HepG2 (cell line): ENCODE data around the gene TMEM38A. TPM values are rescaled to one million over a fixed set of nuclear protein-coding genes. Genes with fewer than 3 reads are reported as not detected.

Experiments used
- ATAC-seq: fragments of 200-7000 bp; cut with Tn5 transposase; 3 replicates; pipeline ENCODE4 v1.9.1; 2020; ENCODE audit warnings: mild to moderate bottlenecking, moderate library complexity
- BruUV-seq: library from RNA; stranded (reverse); fragments of 400-500 nt; replicated peaks from 2 replicates; lab custom pipeline; 2021; lab: Mats Ljungman, UMichigan
- CTCF ChIA-PET: fragments of 300-600 bp; formaldehyde crosslinking; extraction: SDS; loops from one replicate; lab custom pipeline; 2021; ENCODE audit warnings: low total read pairs, inconsistent platforms, low intra/inter-chr PET ratio; lab: Yijun Ruan, JAX
- POLR2A ChIA-PET: fragments of 350-600 bp; sonication (Branson Sonifier 250); formaldehyde crosslinking; loops from one replicate; lab custom pipeline; 2020; ENCODE audit warnings: antibody characterized with exemption, inconsistent platforms; lab: Yijun Ruan, JAX
- DNase-seq: peaks from one replicate; pipeline ENCODE4 v3.0.0-alpha.2; 2015; ENCODE audit warnings: low spot score
- FAIRE-seq: peaks from 3 replicates; lab custom pipeline; 2011; peaks lifted over from hg19 to GRCh38; lab: Jason Lieb, UNC
- H2AFZ ChIP-seq: one replicate; pipeline ENCODE4 v1.6.1; 2011; ENCODE audit warnings: low read length, inconsistent platforms
- H3K27ac ChIP-seq: fragments of 300-600 bp; 3 replicates; pipeline ENCODE4 v1.8.0; 2011; ENCODE audit warnings: mixed run types, mild to moderate bottlenecking, mixed read lengths, low read length, inconsistent platforms; ENCODE audit not compliant: insufficient read depth; ENCODE audit errors: extremely low read length
- H3K27me3 ChIP-seq, 2 experiments: fragments of 200-600 bp in 1 of 2; 2 replicates in 1 of 2; 3 replicates in 1 of 2; pipeline versions ENCODE4 v1.6.0 to v1.8.0; 2011; ENCODE audit warnings: low read length in 2 of 2, mild to moderate bottlenecking in 2 of 2, moderate library complexity in 2 of 2, inconsistent platforms in 1 of 2; ENCODE audit not compliant: insufficient read depth in 2 of 2, control insufficient read depth in 1 of 2
- H3K36me3 ChIP-seq, 2 experiments: fragments of 200-600 bp in 1 of 2; replicated peaks in 1 of 2; 2 replicates in 1 of 2; 3 replicates in 1 of 2; pipeline versions ENCODE4 v1.5.1 to v1.8.0; 2011; ENCODE audit warnings: low read length in 2 of 2, inconsistent platforms in 1 of 2; ENCODE audit not compliant: insufficient read depth in 2 of 2, control insufficient read depth in 1 of 2
- H3K4me1 ChIP-seq: 2 replicates; pipeline ENCODE4 v1.5.1; 2012; ENCODE audit warnings: low read length, inconsistent platforms; ENCODE audit not compliant: insufficient read depth
- H3K4me2 ChIP-seq: 2 replicates; pipeline ENCODE4 v1.6.0; 2011; ENCODE audit warnings: low read depth, low read length, inconsistent platforms
- H3K4me3 ChIP-seq, 3 experiments: fragments of 200-600 bp in 1 of 3; sonication (generic), shearing (Covaris generic) in 1 of 3; replicated peaks in 1 of 3; 2 replicates each; pipeline ENCODE4 v1.5.1; 2011 to 2016; ENCODE audit warnings: low read length in 3 of 3, inconsistent platforms in 2 of 3, low read depth in 2 of 3, mild to moderate bottlenecking in 2 of 3, control low read depth in 1 of 3, mixed read lengths in 1 of 3; ENCODE audit not compliant: insufficient read depth in 1 of 3
- H3K79me2 ChIP-seq: one replicate; pipeline ENCODE4 v1.6.1; 2011; ENCODE audit warnings: low read length, inconsistent platforms; ENCODE audit not compliant: insufficient read depth
- H3K9ac ChIP-seq: 2 replicates; pipeline ENCODE4 v1.6.0; 2011; ENCODE audit warnings: mild to moderate bottlenecking, low read depth, low read length, inconsistent platforms; ENCODE audit not compliant: insufficient read depth
- H3K9me3 ChIP-seq: 2 replicates; pipeline ENCODE4 v1.5.1; 2012; ENCODE audit warnings: mild to moderate bottlenecking, low read length
- H4K20me1 ChIP-seq: 2 replicates; pipeline ENCODE4 v1.6.0; 2011; ENCODE audit warnings: inconsistent platforms, mild to moderate bottlenecking, low read length, moderate library complexity; ENCODE audit not compliant: insufficient read depth
- ATF4 ChIP-seq, 2 experiments: fragments of 450-650 bp in 1 of 2; sonication (generic) in 1 of 2; formaldehyde crosslinking; IDR thresholded peaks; 2 replicates each; pipeline versions ENCODE4 v1.5.0 to v1.8.0; 2020 to 2022; ENCODE audit warnings: mild to moderate bottlenecking in 1 of 2, missing genetic modification reagents in 1 of 2
- ELF3 ChIP-seq: IDR thresholded peaks from 2 replicates; pipeline ENCODE4 v1.6.1; 2016; ENCODE audit warnings: missing genetic modification reagents, missing compliant biosample characterization
- HOXA3 ChIP-seq: sonication (generic); formaldehyde crosslinking; IDR thresholded peaks from 2 replicates; pipeline ENCODE4 v1.5.0; 2020; ENCODE audit warnings: missing genetic modification reagents
- MYC ChIP-seq: sonication (generic); formaldehyde crosslinking; IDR thresholded peaks from 2 replicates; pipeline ENCODE4 v1.9.0; 2021; ENCODE audit warnings: missing genetic modification reagents, borderline replicate concordance
- POLR2AphosphoS2 ChIP-seq: IDR thresholded peaks from 2 replicates; pipeline ENCODE4 v1.6.1; 2011; ENCODE audit warnings: low read depth, low read length, improper control_type of control experiment
- TBP ChIP-seq: sonication (generic); formaldehyde crosslinking; IDR thresholded peaks from 2 replicates; pipeline ENCODE4 v1.5.0; 2020; ENCODE audit warnings: missing genetic modification reagents
- ZFP62 ChIP-seq: sonication (generic); formaldehyde crosslinking; IDR thresholded peaks from 2 replicates; pipeline ENCODE4 v1.4.0; 2020; ENCODE audit warnings: missing genetic modification reagents
- ZMYM3 ChIP-seq: sonication (generic); formaldehyde crosslinking; IDR thresholded peaks from 2 replicates; pipeline ENCODE4 v1.5.1; 2020; ENCODE audit warnings: mild to moderate bottlenecking, missing genetic modification reagents
- ZNF530 ChIP-seq: sonication (generic); formaldehyde crosslinking; IDR thresholded peaks from 2 replicates; pipeline ENCODE4 v1.5.0; 2020; ENCODE audit warnings: low read depth, mild to moderate bottlenecking, missing genetic modification reagents
- ZNF629 ChIP-seq: sonication (generic); formaldehyde crosslinking; conservative IDR thresholded peaks from 2 replicates; pipeline ENCODE4 v1.5.0; 2020; ENCODE audit warnings: missing genetic modification reagents
- WGBS: methylation state at CpG from one replicate; pipeline ENCODE4 v1.1.6; 2017; ENCODE audit warnings: low lambda C conversion rate; 5-methylcytosine and 5-hydroxymethylcytosine counted together
- in situ Hi-C: cut with HindIII; loops from 2 replicates; pipeline ENCODE4 v1.10.0; 2017; ENCODE audit warnings: low pct_unique_long_range_greater_than_20kb; ENCODE audit not compliant: extremely low pct_ligation_motif_present
- intact Hi-C: fragments of 100-400 bp; cut with micrococcal nuclease; formaldehyde crosslinking; loops from one replicate; pipeline ENCODE4 v1.10.0; 2022; ENCODE audit not compliant: unreplicated experiment
- polyA plus RNA-seq, 8 experiments: library from polyadenylated mRNA; depleted of rRNA in 3 of 8; stranded (reverse) in 7 of 8; unstranded in 1 of 8; fragments of >200 nt; fragmentation: Illumina TruSeq in 4 of 8; extraction: Trizol in 4 of 8; gene quantifications; 2 replicates each; pipeline versions ENCODE4 v1.2.1 to v1.2.3, GENCODE V29; 2011 to 2016; ENCODE audit warnings: low read depth in 4 of 8, missing spikeins in 1 of 8, mixed read lengths in 1 of 8; ENCODE audit not compliant: insufficient read depth in 1 of 8
- total RNA-seq, 5 experiments: library from RNA; depleted of rRNA; stranded (reverse); fragments of >200 nt; fragmentation: Illumina TruSeq; extraction: Trizol; gene quantifications; 2 replicates each; pipeline ENCODE4 v1.2.3, GENCODE V29; 2016; ENCODE audit warnings: low read depth in 1 of 5

Gene TMEM38A
- total and polyA plus RNA-seq, 2 of the 13 experiments (the other 11 are each of a cell fraction or from before 2014, with no cell fraction given): 4.8 to 6.8 TPM

- DNase-seq: no peak
- no peak for FAIRE-seq
- Histone ChIP-seq H3K9ac (no peak overlapping the region), H3K36me3 (peaks cover 15 to 31% of the 10 kb centered on the region in 2 experiments; a peak in 4 of 5 replicates), H3K27ac (no peak overlapping the region), H4K20me1 (peaks cover 2% of the 10 kb centered on the region), H3K9me3 (no peaks in the 10 kb centered on the region), H3K4me3 (no peak overlapping the region), H2AFZ (no peak overlapping the region), H3K27me3 (no peaks in the 10 kb centered on the region), H3K4me1 (peaks cover 9% of the 10 kb centered on the region), H3K4me2 (no peak overlapping the region), H3K79me2 (peaks cover 30% of the 10 kb centered on the region)
- ChIA-PET POLR2A (interaction anchor here (1.1 to 1.5 kb wide), 2 partner anchors 22 to 66 kb away, joined by 4 to 6 read pairs; partner anchors contain the start of gene SLC35E1), CTCF (no interaction called here)
- TF ChIP-seq MYC (CRISPR knock-in tag): no peak
- TF ChIP-seq POLR2AphosphoS2: no peak
- TF ChIP-seq HOXA3: no peak
- TF ChIP-seq ZMYM3 (CRISPR knock-in tag): 0 out of 2 replicates have a peak, but pooled peaks have one; percentile 38
- no peak for TF ChIP-seq ELF3
- TF ChIP-seq ZNF629: peak; percentile 87
- no peak for TF ChIP-seq ZFP62
- TF ChIP-seq ATF4 (CRISPR knock-in tag; IDR thresholded peaks at IDR 0.05): no peak
- no peak for TF ChIP-seq TBP (CRISPR knock-in tag)
- TF ChIP-seq ZNF530 (CRISPR knock-in tag): no peak
- BruUV-seq: no TSS peak
- in situ Hi-C loops: no loop called here
- intact Hi-C loops: no loop called here
- ATAC-seq: no peak
- WGBS: 90% methylated on average over 1 of the region's 1 CpG
These were observed 22.3 kb upstream of the TMEM38A start for GRCh38 chr19:16638666-16639065.
